Vagina (tissue), 2 donors: Measurements from ENCODE around the gene CAMSAP2. TPM values are rescaled to one million over a fixed set of nuclear protein-coding genes. Genes with fewer than 3 reads are reported as not detected.

ENCODE experiments used
- DNase-seq, 2 donors: peaks; one replicate each; pipeline ENCODE4 v3.0.0-alpha.2; 2017; ENCODE audit errors: extremely low spot score in 2 of 2
- H3K27ac ChIP-seq: fragments of 200-600 bp; sonication (generic); one replicate; pipeline ENCODE4 v1.5.1; 2019
- H3K27me3 ChIP-seq: fragments of 200-600 bp; sonication (generic); one replicate; pipeline ENCODE4 v1.5.1; 2019
- H3K36me3 ChIP-seq, 2 donors: fragments of 200-600 bp; sonication (generic); one replicate each; pipeline ENCODE4 v1.5.1; 2017 to 2019
- H3K4me1 ChIP-seq: fragments of 200-600 bp; sonication (generic); one replicate; pipeline ENCODE4 v1.5.1; 2019
- H3K4me3 ChIP-seq, 2 donors: fragments of 200-600 bp; sonication (generic); 1 replicate in 1 of 2; 2 replicates in 1 of 2; pipeline ENCODE4 v1.5.1; 2016 to 2019
- H3K9me3 ChIP-seq: fragments of 200-600 bp; sonication (generic); one replicate; pipeline ENCODE4 v1.5.1; 2019
- POLR2A ChIP-seq, 2 donors: fragments of 450-650 bp; IDR thresholded peaks; one replicate each; pipeline ENCODE4 v1.6.1; 2017; ENCODE audit warnings: antibody characterized with exemption in 2 of 2, mild to moderate bottlenecking in 2 of 2, moderate library complexity in 2 of 2
- POLR2AphosphoS5 ChIP-seq, 2 donors: sonication (generic); formaldehyde crosslinking; IDR thresholded peaks; one replicate each; pipeline ENCODE4 v1.9.0; 2017; ENCODE audit warnings: antibody characterized with exemption in 2 of 2, mild to moderate bottlenecking in 2 of 2, low read depth in 1 of 2; ENCODE audit not compliant: insufficient read depth in 1 of 2
- intact Hi-C: fragments of 100-400 bp; cut with DNase I; formaldehyde crosslinking; loops from one replicate; pipeline ENCODE4 v1.15.1; 2023
- total RNA-seq: library from RNA; depleted of rRNA; stranded (reverse); fragments of >200 nt; gene quantifications from one replicate; pipeline ENCODE4 v1.2.3, GENCODE V29; 2016
- TF ChIP-seq, protein P1 (sequence below), 3 experiments: fragments of 450-650 bp in 2 of 3; fragments of 200-600 bp in 1 of 3; sonication (generic) in 1 of 3; IDR thresholded peaks; one replicate each; pipeline ENCODE4 v1.5.1; 2017 to 2019; ENCODE audit warnings: antibody characterized with exemption in 3 of 3, mild to moderate bottlenecking in 2 of 3, moderate library complexity in 2 of 3

CAMSAP2 gene
- total RNA-seq, 1 donor from 2014 or later: 30.0 TPM

DNA sequence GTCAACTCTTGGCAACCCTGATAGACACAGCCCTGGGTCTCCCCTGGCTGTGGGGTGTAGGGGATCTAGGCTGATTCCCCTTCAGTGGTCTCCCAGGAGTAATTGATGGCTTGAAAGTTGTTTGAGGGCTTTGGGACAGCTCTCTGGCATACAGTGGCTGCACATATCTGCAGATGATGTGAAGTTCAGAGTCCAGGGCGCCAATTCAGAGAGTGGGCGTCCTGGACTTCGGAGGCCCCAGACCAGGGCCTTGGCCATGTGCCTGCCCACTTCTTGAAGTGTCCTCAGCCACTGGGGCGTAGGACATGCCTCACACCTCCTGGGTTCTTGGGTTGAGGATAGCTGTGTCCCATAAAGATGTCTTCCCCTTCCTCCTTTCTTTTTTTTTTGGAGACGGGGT lies 158.6 kb downstream of the CAMSAP2 start:
- TF ChIP-seq, protein P1, sequence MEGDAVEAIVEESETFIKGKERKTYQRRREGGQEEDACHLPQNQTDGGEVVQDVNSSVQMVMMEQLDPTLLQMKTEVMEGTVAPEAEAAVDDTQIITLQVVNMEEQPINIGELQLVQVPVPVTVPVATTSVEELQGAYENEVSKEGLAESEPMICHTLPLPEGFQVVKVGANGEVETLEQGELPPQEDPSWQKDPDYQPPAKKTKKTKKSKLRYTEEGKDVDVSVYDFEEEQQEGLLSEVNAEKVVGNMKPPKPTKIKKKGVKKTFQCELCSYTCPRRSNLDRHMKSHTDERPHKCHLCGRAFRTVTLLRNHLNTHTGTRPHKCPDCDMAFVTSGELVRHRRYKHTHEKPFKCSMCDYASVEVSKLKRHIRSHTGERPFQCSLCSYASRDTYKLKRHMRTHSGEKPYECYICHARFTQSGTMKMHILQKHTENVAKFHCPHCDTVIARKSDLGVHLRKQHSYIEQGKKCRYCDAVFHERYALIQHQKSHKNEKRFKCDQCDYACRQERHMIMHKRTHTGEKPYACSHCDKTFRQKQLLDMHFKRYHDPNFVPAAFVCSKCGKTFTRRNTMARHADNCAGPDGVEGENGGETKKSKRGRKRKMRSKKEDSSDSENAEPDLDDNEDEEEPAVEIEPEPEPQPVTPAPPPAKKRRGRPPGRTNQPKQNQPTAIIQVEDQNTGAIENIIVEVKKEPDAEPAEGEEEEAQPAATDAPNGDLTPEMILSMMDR (IDR thresholded peaks at IDR 0.05): no peak
- TF ChIP-seq POLR2A (IDR thresholded peaks at IDR 0.05) (no peak), POLR2AphosphoS5 (IDR thresholded peaks at IDR 0.05; ENCODE audit: insufficient read depth in 1 of 2, low read depth in 1 of 2) (no peak)
- intact Hi-C loops: no loop called here
- no peaks in the 10 kb centered on the region for H3K36me3 ChIP-seq
- no peak for DNase-seq
- H3K9me3 ChIP-seq: no peaks in the 10 kb centered on the region
- H3K4me3 ChIP-seq: peak overlapping the region in 1 of 2 donors; percentile 49
- H3K4me1 ChIP-seq: peaks cover 24% of the 10 kb centered on the region
- no peaks in the 10 kb centered on the region for H3K27me3 ChIP-seq
- H3K27ac ChIP-seq: no peak overlapping the region

DNA sequence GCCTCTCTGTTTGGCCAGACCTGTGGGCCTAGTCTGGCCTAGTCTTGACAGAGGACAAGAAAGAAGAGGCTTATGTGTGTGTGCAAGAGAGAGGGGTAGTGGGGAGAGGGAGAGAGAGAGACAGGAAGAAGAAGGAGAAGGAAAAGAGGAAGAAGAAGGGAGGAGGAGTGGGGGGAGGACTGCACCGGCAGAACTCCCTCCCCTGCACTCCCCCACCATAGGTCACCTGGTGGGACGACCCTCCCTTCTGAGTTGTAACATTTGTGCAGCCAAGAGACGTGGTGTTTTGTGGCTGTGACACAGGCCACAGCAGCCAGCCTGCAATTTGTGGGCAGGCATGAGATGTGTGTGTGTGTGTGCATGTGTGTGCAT lies 160.3 kb downstream of the CAMSAP2 start:
- H3K36me3 ChIP-seq: no peaks in the 10 kb centered on the region
- H3K27ac ChIP-seq: no peak overlapping the region
- intact Hi-C loops: no loop called here
- no peak for DNase-seq
- no peak for TF ChIP-seq POLR2AphosphoS5 (IDR thresholded peaks at IDR 0.05; ENCODE audit: insufficient read depth in 1 of 2, low read depth in 1 of 2)
- TF ChIP-seq, protein P1 (IDR thresholded peaks at IDR 0.05): no peak
- H3K27me3 ChIP-seq: no peaks in the 10 kb centered on the region
- H3K4me3 ChIP-seq: no peak overlapping the region
- no peaks in the 10 kb centered on the region for H3K9me3 ChIP-seq
- peaks cover 13% of the 10 kb centered on the region for H3K4me1 ChIP-seq

DNA sequence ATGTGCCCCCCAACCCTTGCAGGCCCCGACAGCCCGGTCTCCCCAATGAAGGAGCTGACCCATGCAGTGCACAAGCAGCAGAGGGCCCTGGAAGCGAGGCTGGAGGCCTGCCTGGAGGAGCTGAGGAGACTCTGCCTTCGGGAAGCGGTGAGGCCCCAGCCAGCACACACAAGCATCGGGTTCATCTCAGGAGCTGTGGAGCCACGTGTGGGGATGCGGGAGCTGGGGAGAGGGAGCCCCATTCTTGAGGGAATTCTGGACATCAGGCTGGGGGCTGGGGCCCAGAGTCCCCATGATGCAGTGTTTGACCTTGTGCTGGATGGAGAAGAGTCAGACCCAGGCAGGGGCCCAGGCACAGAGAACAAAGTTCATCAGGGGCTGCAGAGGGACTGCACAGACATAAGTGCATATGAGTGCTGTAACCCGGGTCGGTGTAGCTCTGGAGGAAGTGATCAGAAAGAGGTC lies 160.8 kb downstream of the CAMSAP2 start:
- intact Hi-C loops: no loop called here
- TF ChIP-seq POLR2A (IDR thresholded peaks at IDR 0.05) (no peak), POLR2AphosphoS5 (IDR thresholded peaks at IDR 0.05; ENCODE audit: insufficient read depth in 1 of 2, low read depth in 1 of 2) (no peak)
- TF ChIP-seq, protein P1 (IDR thresholded peaks at IDR 0.05): no peak
- H3K27me3 ChIP-seq: no peaks in the 10 kb centered on the region
- no peak for DNase-seq
- no peaks in the 10 kb centered on the region for H3K36me3 ChIP-seq
- H3K9me3 ChIP-seq: no peaks in the 10 kb centered on the region
- no peak overlapping the region for H3K27ac ChIP-seq
- H3K4me3 ChIP-seq: no peak overlapping the region
- H3K4me1 ChIP-seq: peaks cover 12% of the 10 kb centered on the region

DNA sequence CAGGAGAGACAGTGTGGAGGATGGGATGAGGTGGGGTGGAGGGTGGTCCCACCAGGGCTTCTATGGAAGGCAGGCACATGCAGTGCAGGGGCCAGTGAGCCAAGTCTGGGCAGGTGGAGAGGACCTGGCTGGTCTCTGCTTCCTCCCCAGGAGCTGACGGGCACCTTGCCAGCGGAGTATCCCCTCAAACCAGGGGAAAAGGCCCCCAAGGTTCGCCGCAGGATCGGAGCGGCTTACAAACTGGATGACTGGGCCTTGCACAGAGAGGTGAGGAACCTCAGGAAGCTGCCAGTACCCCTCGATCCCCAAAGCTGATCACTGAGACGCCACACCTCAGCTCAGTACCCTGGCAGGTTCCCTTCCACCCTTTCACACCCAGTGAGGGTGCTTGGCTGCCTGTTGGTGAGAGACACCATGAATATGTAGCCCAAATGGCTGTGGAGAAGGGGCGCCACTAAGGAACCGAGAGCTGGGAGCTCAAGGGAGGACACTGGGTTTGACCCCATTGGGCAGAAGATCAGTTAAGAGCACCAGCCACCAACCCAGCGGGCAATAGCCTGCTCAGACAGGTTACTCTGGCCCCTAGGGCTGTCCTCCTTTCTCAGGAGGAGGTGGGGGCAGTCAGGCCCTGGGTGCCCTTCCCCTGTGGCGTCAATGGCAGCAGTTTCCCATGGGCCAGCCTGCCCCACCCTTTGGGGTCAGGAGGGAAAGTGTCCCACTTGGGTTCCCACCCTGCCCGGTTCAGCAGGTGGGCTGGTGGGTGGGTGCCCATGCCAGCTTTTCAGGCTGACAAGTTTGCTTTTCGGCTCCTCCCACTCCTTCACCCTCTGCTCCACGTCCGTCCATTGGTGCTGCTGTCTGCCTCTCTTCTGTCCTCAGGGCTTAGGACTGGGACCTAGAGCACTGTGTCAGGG lies 161.5 kb downstream of the CAMSAP2 start:
- no peaks in the 10 kb centered on the region for H3K36me3 ChIP-seq
- H3K9me3 ChIP-seq: no peaks in the 10 kb centered on the region
- H3K4me1 ChIP-seq: peaks cover 12% of the 10 kb centered on the region
- no peak for DNase-seq
- H3K27me3 ChIP-seq: no peaks in the 10 kb centered on the region
- no peak overlapping the region for H3K27ac ChIP-seq
- H3K4me3 ChIP-seq: no peak overlapping the region
- intact Hi-C loops: no loop called here
- TF ChIP-seq, protein P1 (IDR thresholded peaks at IDR 0.05): no peak
- TF ChIP-seq POLR2AphosphoS5 (IDR thresholded peaks at IDR 0.05; ENCODE audit: insufficient read depth in 1 of 2, low read depth in 1 of 2) (no peak), POLR2A (IDR thresholded peaks at IDR 0.05) (no peak)

DNA sequence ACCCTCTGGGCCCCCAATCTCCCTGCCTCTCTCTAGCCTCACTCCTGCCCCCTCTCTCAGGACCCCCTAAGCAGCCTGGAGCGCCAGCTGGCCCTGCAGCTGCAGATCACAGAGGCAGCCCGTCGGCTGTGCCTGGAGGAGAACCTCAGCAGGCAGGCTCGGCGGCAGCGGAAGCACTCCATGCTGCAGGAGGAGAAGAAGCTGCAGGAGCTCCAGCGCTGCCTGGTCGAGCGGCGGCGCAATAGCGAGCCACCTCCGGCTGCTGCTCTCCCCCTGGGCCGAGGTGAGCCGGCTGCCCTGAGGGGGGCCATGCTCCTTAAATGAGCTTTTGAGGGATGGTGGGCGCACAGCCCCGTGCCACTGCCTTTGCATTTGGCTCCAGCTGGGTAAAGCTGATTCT lies 162.2 kb downstream of the CAMSAP2 start:
- peaks cover 12% of the 10 kb centered on the region for H3K4me1 ChIP-seq
- intact Hi-C loops: no loop called here
- H3K27me3 ChIP-seq: no peaks in the 10 kb centered on the region
- no peak overlapping the region for H3K27ac ChIP-seq
- H3K36me3 ChIP-seq: no peaks in the 10 kb centered on the region
- TF ChIP-seq POLR2AphosphoS5 (IDR thresholded peaks at IDR 0.05; ENCODE audit: insufficient read depth in 1 of 2, low read depth in 1 of 2) (no peak), POLR2A (IDR thresholded peaks at IDR 0.05) (no peak)
- TF ChIP-seq, protein P1 (IDR thresholded peaks at IDR 0.05): no peak
- no peak for DNase-seq
- H3K9me3 ChIP-seq: no peaks in the 10 kb centered on the region
- H3K4me3 ChIP-seq: no peak overlapping the region
